Measurements from ENCODE around the gene CHKA. TPM values are rescaled to one million over a fixed set of nuclear protein-coding genes. Genes with fewer than 3 reads are reported as not detected.

CHKA gene
- polyA plus RNA-seq, 1 of the 3 experiments (the other 2 are of a cell fraction), result 12.3 TPM

- H3K79me2 ChIP-seq (ENCODE audit: insufficient read depth), result no peaks in the 10 kb centered on the region
- no peak overlapping the region for H2AFZ ChIP-seq (ENCODE audit: low read depth)
- WGBS (ENCODE audit: low lambda C conversion rate), result 84% methylated on average over 11 of the region's 11 CpGs
- peak; percentile 32 for DNase-seq
- TF ChIP-seq RAD21 (IDR thresholded peaks at IDR 0.05; ENCODE audit: low read length) (peak; percentile 20), CTCF (IDR thresholded peaks at IDR 0.05) (no peak)
- H3K36me3 ChIP-seq (replicated peaks in 1 of 2; ENCODE audit: control insufficient read depth in 1 of 2, insufficient read depth in 2 of 2, low read length in 1 of 2), result peaks cover 2 to 12% of the 10 kb centered on the region in 2 experiments
- ChIA-PET POLR2A (no interaction called here), CTCF (no interaction called here)
- no peak overlapping the region for H3K9ac ChIP-seq
- no peaks in the 10 kb centered on the region for H3K4me1 ChIP-seq (ENCODE audit: control insufficient read depth in 1 of 2, insufficient read depth in 2 of 2, low read depth in 1 of 2, low read length in 1 of 2)
- no peaks in the 10 kb centered on the region for H3K9me2 ChIP-seq
- H3K4me3 ChIP-seq (ENCODE audit: low read depth in 2 of 2, low read length in 1 of 2), result no peak overlapping the region
- no peaks in the 10 kb centered on the region for H4K20me1 ChIP-seq (ENCODE audit: insufficient read depth)
- no peak overlapping the region for H3K4me2 ChIP-seq
- no peaks in the 10 kb centered on the region for H3K9me3 ChIP-seq
- H3F3A ChIP-seq (replicated peaks; ENCODE audit: insufficient read depth), result no peaks in the 10 kb centered on the region
- no peak overlapping the region for H3K27ac ChIP-seq (ENCODE audit: low read depth in 2 of 2, low read length in 1 of 2)
- H3K27me3 ChIP-seq (ENCODE audit: insufficient read depth), result no peaks in the 10 kb centered on the region
These were observed 44.7 kb downstream of the CHKA start for GRCh38 chr11:68076371-68077042.

- Histone ChIP-seq H4K20me1 (ENCODE audit: insufficient read depth) (no peaks in the 10 kb centered on the region), H3K27ac (ENCODE audit: low read depth in 2 of 2, low read length in 1 of 2) (no peak overlapping the region), H3K9me2 (no peaks in the 10 kb centered on the region), H3K9me3 (no peaks in the 10 kb centered on the region), H3K9ac (no peak overlapping the region), H3K4me3 (ENCODE audit: low read depth in 2 of 2, low read length in 1 of 2) (no peak overlapping the region), H3K4me2 (no peak overlapping the region), H3K27me3 (ENCODE audit: insufficient read depth) (no peaks in the 10 kb centered on the region), H3K36me3 (replicated peaks in 1 of 2; ENCODE audit: control insufficient read depth in 1 of 2, insufficient read depth in 2 of 2, low read length in 1 of 2) (peaks cover 10 to 13% of the 10 kb centered on the region in 2 experiments), H3F3A (replicated peaks; ENCODE audit: insufficient read depth) (no peaks in the 10 kb centered on the region), H2AFZ (ENCODE audit: low read depth) (no peak overlapping the region), H3K4me1 (ENCODE audit: control insufficient read depth in 1 of 2, insufficient read depth in 2 of 2, low read depth in 1 of 2, low read length in 1 of 2) (no peaks in the 10 kb centered on the region), H3K79me2 (ENCODE audit: insufficient read depth) (no peaks in the 10 kb centered on the region)
- TF ChIP-seq TAF1 (IDR thresholded peaks at IDR 0.05; ENCODE audit: borderline replicate concordance, low read depth, low read length) (no peak), IRF3 (IDR thresholded peaks at IDR 0.05; ENCODE audit: low read depth, low read length) (no peak), EP300 (IDR thresholded peaks at IDR 0.05; ENCODE audit: borderline replicate concordance in 1 of 2, low read depth in 1 of 2, low read length in 1 of 2) (no peak), FOSL2 (IDR thresholded peaks at IDR 0.05; ENCODE audit: borderline replicate concordance, low read depth) (no peak), POLR2AphosphoS5 (IDR thresholded peaks at IDR 0.05; ENCODE audit: low read depth, low read length) (no peak), PBX3 (IDR thresholded peaks at IDR 0.05) (no peak), RXRA (IDR thresholded peaks at IDR 0.05; ENCODE audit: borderline replicate concordance, low read depth) (no peak), NFIC (IDR thresholded peaks at IDR 0.05; ENCODE audit: borderline replicate concordance) (no peak), YY1 (IDR thresholded peaks at IDR 0.05; ENCODE audit: low read depth) (no peak), MAX (IDR thresholded peaks at IDR 0.05; ENCODE audit: low read depth) (no peak)
- 92% methylated on average over 10 of the region's 10 CpGs for WGBS (ENCODE audit: low lambda C conversion rate)
- CTCF ChIA-PET, result no interaction called here
- POLR2A ChIA-PET, result no interaction called here
- DNase-seq, result no peak
These were observed 46.4 kb downstream of the CHKA start for GRCh38 chr11:68074584-68075352.

All from SK-N-SH (cell line).